Kidney capillary endothelial cell (primary cell): ENCODE data around the gene DYRK3.
A peak's percentile ranks its signal among the peaks of the same experiment; 100 is the strongest.

Source experiments
- DNase-seq: peaks from one replicate; pipeline ENCODE4 v3.0.0-alpha.2; 2018; ENCODE audit warnings: low spot score

The DYRK3 gene

DNA sequence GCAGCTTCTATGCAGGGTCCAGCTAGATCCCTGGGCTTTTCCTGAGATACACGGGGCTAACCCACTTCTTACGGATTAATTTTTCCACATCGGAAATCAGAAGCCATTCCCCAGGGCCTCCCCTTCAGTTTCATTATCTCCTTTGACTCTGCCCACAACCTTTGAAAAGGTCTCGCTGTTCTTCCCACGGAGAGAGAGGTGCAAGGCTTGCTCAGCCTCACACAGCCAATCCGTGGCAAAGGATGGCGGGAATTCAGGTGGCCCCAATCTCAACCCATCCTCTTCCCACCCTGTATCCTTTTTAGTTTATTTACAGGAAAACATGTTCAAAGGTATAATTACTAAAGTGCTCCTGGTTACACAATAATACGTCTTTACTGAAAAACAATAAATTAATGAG lies 48.7 kb downstream of the DYRK3 start:
- no peak for DNase-seq

GRCh38 chr1:206684478-206685333 lies 49.4 kb downstream of the DYRK3 start, which contains the start of gene MAPKAPK2:
MAPKAPK2 (plus strand) TSS chr1:206684905; CDS start chr1:206685230, 325 bp downstream.
- DNase-seq = peak; percentile 33

DNA sequence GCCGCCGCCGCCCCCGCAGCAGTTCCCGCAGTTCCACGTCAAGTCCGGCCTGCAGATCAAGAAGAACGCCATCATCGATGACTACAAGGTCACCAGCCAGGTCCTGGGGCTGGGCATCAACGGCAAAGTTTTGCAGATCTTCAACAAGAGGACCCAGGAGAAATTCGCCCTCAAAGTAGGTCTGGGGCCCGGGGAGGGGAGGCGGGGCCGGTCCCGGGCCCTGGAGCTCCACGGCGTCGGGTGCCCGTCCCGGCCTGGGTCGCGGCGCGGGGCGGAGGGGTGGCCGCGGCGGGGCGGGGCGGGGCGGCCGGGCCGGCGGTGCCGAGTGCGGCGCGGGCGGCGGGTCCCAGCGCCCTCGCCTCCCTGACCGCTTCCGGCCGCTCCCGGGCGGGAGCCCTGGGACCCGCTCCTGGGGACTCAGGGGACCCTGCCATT lies 50.0 kb downstream of the DYRK3 start:
- DNase-seq = no peak

DNA sequence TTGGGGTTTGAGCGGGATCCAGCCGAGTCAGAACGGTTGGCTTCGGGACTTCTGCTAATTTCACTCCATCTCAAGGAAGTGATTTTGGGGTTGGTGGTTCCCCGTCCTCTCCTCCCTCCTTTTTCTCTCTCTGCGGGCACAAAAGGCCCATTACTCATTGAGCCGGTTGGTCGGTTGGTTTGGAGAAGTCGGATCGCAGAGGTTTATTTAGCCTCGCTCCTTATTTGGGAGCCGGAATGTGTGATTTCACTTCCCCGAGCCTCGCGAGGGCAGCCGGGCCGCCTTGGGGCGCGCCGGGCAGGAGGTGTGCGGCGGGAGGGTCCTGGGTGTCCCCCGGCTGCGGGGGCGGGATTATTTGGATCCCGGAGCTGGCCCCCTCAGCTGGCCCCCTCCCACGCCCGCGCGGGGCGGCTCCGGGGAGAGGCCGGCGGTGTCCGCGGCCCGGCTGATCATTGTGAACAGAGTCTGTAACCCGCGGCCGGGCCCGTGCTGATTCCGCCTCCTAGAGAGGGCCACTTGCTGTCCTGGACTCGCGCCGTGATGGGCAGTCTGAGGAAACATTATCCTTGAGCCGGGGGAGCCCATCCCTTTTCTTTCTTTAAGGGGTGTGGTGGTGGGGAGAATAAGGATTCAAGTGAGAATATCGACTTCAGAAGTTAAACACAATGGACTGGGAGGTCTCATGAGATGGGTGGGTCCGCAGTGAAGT lies 50.6 kb downstream of the DYRK3 start:
- DNase-seq = peak; percentile 46

GRCh38 chr1:206686478-206687249 lies 51.3 kb downstream of the DYRK3 start:
- DNase-seq = no peak

- DNase-seq = no peak
Observed at GRCh38 chr1:206687251-206687914, 52.0 kb downstream of the DYRK3 start.

GRCh38 chr1:206687915-206688442 lies 52.6 kb downstream of the DYRK3 start:
- DNase-seq = no peak

DNA sequence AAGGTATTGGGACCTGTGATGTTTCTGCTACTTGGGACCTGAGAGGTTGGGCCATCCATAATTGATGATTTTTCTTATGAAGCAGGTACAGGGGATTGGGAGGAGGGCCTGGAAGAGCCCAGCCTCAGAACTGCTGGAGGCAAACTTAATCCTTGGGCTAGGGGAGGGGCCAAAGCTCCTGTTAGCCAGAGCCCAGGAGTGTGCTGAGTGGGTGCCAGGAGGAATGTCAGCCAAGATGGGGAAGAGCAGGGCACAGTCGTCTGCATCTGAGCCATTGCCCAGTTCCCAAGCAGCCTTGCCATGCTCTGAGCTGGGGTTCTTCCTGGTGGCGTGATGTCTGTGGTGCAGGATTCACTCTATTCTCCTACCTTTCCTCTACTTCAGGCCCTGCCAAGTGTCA lies 55.2 kb downstream of the DYRK3 start:
- no peak for DNase-seq

DNA sequence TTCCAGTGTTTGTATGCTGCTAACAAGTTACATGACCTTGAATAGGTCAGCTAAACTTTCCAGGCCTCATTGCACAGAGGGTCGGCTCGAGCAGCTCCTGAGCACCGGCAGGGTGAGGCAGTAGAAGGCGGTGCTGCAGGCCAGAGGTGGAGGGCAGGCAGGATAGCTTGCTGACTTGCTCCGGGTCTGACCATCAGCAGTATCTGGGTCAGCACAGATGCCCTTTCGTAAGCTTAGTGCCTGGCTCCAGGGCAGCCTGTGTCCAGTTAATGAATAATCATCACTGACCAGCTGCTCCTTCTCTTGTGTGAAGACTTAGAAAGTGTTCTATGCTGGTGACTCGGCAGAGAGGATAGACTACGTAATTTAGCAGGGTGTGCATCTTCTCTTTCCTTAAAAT lies 56.3 kb downstream of the DYRK3 start:
- no peak for DNase-seq

DNA sequence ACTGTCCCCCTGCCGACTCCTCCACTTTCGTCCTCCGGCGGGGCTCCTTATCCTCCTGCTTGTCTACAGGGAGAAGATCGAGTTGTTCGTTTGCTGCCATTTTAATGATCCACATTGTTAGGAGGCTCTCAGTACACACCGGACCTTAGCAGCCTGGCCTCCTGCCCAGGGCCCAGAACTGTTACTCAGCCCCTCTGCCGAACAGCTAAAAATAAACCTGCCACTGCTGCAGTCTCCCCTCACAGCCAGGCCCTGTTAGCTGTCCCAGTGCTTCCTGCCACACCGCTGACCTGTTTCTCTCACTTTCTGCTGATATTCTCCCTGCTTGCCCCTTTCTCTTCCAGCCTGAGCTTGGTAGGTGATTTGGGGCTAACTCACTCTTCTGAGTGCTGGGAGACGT lies 57.7 kb downstream of the DYRK3 start:
- peak; percentile 81 for DNase-seq

- DNase-seq = peak; percentile 34
Observed at GRCh38 chr1:206693592-206693991, 58.3 kb downstream of the DYRK3 start.

GRCh38 chr1:206694171-206695124 lies 59.1 kb downstream of the DYRK3 start:
- no peak for DNase-seq

- DNase-seq = no peak
Observed at GRCh38 chr1:206695733-206696132, 60.4 kb downstream of the DYRK3 start.

GRCh38 chr1:206696812-206697585 lies 61.7 kb downstream of the DYRK3 start:
- DNase-seq = no peak

- DNase-seq = no peak
Observed at GRCh38 chr1:206698011-206698410, 62.7 kb downstream of the DYRK3 start.
